ENCODE results near the gene ZNF808.
A peak's percentile ranks its signal among the peaks of the same experiment; 100 is the strongest.
"Not testable (repeated sequence)": the region's sequence is repeated elsewhere in the genome, so short reads cannot be mapped to it uniquely, and the experiment has no call there.

ZNF808 gene

DNA sequence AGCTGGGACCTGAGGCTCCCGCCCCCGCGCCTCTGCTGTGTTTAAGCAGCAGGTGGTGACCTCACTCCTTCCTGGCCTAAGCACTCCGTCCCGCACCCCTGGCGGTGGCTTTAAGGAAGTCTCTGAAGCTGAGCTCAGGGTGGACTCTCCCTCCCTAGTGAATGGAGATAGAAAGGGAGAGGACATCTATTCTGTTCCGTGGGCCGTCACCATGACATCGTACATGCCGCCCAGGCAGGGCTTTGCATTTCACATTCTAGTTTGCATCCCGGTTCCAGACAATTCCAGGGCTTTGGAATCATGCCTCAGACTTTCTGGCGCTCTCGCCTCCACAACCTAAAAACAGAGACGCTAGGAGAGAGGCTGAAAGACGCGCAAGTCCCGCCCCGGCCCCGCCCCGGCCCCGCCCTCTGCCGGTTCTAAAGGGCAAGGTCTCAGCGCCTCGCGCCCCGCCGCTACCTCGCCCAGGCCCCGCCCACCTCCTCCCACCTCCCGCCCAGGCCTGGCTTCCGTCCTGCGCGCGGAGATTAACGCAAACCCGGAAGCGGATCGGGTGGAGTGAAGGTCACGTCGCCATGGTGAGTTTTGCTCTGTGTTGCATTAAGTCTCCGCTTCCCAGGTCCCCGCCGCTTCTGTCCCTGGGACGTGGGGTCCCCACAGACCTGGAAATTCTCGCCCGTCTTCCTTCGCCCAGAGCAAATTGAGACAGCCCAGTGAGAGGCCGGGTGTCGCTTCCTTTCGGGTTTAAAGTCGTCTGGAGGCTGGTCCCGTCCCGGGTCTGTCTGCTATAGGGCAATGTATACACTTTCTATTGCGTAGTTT, at the start of gene ZNF808:
Gene ZNF808 (plus strand): TSS at position 535 of the 822 bp plus-strand sequence. CDS start 15,617 bp downstream, outside the sequence.
- FAIRE-seq = no peak
- peak; percentile 75 for DNase-seq (ENCODE audit: low spot score)

DNA sequence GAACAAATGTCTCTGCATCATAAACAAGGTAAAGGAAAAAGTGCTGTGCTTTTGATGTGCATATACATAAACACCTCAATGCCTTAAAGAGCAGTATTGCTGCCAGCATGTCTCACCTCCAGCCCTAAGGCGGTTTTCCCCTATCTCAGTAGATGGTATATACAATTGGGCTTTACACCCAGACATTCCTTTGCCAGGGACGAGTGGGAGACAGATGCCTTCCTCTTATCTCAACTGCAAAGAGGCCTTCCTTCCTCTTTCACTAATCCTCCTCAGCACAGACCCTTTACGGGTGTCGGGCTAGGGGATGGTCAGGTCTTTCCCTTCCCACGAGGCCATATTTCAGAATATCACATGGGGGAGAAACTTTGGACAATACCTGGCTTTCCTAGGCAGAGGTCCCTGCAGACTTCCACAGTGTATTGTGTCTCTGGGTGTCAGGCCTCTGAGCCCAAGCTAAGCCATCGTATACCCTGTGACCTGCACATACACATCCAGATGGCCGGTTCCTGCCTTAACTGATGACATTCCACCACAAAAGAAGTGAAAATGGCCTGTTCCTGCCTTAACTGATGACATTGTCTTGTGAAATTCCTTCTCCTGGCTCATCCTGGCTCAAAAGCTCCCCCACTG, 43.2 kb upstream of the ZNF808 start:
- not testable (repeated sequence) for FAIRE-seq; DNase-seq (ENCODE audit: low spot score)

DNA sequence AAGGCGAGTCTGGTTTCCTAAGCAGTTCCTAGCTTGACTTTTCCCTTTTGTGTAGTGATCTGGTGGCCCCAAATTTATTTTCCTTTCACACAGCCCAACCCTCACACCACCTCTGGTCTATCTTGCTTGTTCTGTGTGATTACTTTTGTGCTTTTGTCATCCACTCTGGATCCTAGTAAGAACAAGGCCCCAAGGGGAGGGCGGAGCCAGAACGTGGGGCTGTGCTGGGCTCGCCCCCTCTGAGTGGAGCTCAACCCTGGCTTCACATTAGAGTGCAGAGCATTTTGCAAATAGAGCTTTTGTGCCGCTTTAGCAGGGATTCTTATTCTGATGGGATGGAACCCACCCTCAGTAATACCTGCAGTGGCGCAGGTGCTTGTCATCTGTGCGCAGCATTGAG, 42.4 kb upstream of the ZNF808 start:
- not testable (repeated sequence) for FAIRE-seq; DNase-seq (ENCODE audit: low spot score)

DNA sequence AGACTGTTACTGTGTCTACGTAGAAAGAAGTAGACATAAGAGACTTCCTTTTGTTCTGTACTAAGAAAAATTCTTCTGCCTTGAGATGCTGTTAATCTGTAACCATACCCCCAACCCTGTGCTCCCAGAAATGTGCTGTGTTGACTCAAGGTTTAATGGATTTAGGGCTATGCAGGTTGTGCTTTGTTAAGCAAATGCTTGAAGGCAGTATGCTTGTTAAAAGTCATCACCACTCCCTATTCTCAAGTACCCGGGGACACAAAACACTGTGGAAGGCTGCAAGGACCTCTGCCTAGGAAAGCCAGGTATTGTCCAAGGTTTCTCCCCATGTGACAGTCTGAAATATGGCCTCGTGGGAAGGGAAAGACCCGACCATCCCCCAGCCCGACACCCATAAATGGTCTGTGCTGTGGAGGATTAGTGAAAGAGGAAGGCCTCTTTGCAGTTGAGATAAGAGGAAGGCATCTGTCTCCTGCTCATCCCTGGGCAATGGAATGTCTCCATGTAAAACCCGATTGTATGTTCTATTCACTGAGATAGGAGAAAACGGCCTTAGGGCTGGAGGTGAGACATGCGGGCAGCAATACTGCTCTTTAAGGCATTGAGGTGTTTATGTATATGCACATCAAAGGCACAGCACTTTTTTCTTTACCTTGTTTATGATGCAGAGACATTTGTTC, 41.8 kb upstream of the ZNF808 start:
- not testable (repeated sequence) for FAIRE-seq

DNA sequence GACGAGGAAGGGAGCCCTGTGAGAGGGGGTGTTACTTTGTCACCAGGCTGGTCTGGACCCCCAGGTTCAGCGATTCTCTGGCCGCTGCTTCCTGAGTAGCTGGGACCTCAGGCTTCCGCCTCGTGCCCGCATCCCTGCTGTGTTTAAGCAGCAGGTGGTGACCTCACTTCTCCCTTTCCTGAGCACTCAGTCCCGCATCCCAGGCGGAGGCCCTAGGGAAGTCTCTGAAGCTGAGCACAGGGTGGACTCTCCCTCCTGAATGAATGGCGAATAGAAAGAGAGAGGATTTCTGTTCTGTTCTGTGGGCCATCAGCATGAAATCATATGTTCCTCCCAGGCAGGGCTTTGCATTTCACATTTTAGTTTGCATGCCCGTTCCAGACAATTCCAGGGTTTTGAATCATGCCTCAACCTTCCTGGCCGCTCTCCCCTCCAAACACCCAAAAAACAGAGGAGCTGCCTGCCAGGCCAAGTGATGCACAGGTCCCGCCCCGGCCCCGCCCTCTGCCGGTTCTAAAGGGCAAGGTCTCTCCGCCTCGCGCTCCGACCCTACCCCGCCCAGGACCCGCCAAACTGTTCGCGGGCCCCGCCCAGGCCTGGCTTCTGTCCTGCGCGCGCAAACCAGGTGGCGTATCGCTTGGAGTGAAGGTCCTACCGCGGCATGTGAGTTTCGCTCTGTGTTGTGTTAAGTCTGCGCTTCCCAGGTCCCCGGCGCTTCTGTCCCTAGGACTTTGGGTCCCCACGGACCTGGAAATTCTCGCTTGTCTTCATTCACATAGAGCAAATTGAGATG, 35.1 kb upstream of the ZNF808 start:
- DNase-seq (ENCODE audit: low spot score) = no peak

More for the DNA sequence above, 41.8 kb upstream of the ZNF808 start:
- not testable (repeated sequence) for DNase-seq (ENCODE audit: low spot score)

DNA sequence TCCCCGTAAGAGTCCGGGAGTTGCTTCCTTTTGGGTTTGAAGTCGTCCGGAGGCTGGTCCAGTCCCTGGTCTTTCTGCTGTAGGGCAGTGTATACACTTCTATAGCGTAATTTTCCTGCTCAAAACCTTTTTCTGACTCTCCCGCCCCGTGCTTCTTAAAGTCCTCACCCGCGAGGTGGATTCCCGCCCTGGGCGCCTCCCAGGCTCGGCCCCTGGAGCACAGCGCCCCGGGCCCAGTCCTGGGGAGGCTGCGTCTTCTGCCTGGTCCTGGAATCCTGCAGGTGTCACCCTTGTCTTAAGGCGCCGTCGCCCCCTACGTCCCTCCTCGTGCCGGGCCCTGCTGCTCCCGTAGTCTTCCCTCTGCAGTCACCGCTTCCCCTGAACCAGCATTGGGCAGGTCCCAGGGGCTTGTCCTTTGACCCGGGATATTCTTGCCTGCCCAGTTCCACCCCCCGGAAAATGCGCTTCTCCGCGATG, 34.4 kb upstream of the ZNF808 start:
- FAIRE-seq = no peak
- DNase-seq (ENCODE audit: low spot score) = no peak

More for the DNA sequence above, 35.1 kb upstream of the ZNF808 start:
- FAIRE-seq = no peak

DNA sequence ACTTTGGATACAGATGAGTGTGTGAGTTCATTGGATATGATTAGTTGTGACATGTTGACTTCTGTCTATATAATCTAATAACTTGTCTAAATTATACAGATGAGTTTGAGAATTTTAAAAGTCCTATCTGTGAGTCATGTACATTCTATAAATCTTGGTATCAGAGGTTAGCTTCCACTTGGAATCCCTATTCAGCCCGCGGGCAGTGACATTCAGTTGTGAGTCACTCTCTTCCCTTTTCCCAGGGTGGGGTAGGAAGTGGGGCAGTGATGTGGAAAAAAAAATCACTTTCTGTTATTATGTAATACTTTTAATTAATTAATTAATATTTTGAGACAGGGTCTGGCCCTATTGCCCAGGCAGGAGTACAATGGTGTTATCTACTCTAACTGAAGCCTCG, 33.0 kb upstream of the ZNF808 start:
- DNase-seq (ENCODE audit: low spot score) (no peak), FAIRE-seq (no peak)

DNA sequence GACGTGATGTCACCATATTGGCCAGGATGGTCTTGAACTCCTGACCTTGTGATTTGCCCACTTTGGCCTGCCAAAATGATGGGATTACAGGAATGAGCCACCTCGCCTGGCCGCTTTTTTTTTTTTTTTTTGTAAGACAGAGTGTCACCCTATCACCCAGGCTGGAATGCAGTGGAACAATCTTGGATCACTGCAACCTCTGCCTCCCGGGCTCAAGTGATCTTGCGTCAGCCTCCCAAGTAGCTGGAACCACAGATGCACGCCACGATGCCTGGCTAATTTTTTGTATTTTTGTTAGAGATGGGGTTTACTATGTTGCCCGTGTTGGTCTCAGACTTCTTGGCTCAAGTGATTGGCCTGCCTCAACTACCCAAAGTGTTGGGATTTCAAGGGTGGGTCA, 28.9 kb upstream of the ZNF808 start:
- no peak for FAIRE-seq
- no peak for DNase-seq (ENCODE audit: low spot score)

DNA sequence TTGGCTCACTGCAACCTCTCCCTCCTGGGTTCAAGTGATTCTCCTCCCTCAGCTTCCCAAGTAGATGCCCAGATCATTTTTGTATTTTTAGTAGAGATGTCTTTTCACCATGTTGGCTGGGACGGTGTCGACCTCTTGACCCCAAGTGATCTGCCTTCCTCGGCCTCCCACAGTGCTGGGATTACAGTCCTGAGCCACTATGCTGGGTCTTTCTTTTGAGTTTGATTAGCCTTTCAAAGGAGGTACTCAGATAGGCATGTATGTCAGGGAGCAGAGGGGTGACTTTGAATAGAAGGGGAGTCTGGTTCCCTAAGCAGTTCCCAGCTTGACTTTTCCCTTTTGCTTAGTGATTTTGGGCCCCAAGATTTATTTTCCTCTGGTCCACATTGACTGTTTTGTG, 27.0 kb upstream of the ZNF808 start:
- not testable (repeated sequence) for DNase-seq (ENCODE audit: low spot score); FAIRE-seq

DNA sequence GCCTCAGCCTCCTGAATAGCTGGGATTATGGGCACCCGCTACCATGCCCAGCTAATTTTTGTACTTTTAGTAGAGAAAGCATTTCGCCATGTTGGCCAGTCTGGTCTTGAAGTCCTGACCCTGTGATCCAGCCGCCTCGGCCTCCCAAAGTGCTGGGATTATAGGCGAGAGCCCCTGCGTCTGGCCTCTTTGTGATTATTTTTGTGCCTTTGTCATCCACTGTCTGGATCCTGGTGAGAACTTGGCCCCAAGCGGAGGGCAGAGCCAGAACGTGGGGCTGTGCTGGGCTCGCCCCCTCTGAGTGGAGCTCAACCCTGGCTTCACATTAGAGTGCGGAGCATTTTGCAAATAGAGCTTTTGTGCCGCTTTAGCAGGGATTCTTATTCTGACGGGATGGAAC, 26.5 kb upstream of the ZNF808 start:
- not testable (repeated sequence) for DNase-seq (ENCODE audit: low spot score); FAIRE-seq

DNA sequence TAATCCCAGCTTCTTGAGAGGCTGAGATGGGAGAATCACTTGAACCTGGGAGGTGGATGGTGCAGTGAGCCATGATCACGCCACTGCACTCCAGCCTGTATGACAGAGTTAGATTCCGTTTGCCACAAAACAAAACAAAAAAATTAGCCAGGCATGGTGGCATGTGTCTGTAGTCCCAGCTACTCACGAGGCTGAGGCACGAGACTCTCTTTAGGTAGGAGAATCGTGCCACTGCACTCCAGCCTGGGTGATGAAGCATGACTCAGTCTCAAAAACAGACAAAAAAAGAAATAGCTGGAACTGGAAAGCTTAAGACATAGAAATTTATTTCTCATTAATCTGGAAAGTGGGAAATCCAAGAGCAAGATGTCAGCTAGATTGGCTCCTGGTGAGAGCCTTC, 20.2 kb upstream of the ZNF808 start:
- no peak for FAIRE-seq
- no peak for DNase-seq (ENCODE audit: low spot score)

DNA sequence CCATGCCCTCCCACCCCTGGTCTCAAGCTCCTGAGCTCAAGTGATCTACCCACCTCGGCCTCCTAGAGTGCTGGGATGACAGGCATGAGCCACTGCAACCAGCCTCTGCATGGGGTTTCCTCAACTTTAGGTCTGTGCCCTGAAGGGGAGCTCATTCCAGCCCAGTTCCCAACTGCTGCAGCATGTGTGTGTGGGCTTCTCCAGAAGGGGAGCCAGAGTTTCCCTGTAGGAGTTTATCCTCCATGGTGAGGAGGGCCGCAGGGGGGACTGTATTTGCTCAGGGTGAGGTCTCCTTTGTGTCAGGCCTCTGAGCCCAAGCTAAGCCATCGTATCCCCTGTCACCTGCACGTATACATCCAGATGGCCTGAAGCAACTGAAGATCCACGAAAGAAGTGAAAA, 11.3 kb upstream of the ZNF808 start:
- FAIRE-seq (no peak), DNase-seq (ENCODE audit: low spot score) (no peak)

DNA sequence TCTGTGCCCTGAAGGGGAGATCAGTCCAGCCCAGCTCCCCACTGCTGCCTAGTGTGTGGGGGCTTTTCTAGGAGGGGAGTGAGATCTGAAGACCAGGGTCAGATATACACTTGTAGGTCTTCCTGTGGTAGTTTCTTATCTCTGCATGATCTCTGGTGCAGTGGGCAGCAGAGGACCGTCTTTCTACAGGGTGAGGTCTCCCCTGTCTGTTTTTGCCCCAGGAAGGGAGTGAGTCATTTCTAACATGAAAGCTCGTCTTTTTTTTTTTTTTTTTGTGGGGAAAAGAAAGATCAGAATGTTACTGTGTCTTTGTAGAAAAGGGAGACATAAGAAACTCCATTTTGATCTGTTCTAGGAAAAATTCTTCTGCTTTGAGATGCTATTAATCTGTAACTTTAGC, 8.8 kb upstream of the ZNF808 start:
- DNase-seq (ENCODE audit: low spot score) (no peak), FAIRE-seq (no peak)

DNA sequence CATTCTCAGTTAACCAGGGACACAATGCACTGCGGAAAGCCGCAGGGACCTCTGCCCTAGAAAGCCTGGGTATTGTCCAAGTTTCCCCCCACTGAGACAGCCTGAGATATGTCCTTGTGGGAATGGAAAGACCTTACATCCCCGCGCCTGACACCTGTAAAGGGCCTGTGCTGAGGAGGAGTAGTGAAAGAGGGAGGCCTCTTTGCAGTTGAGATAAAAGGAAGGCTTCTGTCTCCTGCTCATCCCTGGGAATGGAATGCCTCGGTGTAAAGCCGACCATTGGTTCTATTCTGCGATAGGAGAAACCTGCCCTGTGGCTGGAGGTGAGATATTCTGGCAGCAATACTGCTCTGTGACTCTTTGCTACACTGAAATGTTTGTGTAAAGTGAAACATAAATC, 8.3 kb upstream of the ZNF808 start:
- not testable (repeated sequence) for DNase-seq (ENCODE audit: low spot score); FAIRE-seq

DNA sequence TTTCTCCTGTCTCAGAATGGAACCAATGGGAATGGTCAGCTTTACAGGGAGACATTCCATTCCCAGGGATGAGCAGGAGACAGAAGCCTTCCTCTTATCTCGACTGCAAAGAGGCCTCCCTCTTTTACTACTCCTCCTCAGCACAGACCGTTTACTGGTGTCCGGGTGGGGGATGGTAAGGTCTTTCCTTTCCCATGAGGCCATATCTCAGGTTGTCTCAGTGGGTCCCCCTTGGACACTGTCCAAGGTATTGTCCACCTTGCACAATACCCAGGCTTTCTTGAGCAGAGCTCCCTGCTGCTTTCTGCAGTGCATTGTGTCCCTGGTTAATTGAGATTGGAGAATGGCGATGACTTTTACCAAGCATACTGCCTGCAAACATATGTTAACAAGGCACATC, 7.5 kb upstream of the ZNF808 start:
- DNase-seq (ENCODE audit: low spot score) (no peak), FAIRE-seq (no peak)

DNA sequence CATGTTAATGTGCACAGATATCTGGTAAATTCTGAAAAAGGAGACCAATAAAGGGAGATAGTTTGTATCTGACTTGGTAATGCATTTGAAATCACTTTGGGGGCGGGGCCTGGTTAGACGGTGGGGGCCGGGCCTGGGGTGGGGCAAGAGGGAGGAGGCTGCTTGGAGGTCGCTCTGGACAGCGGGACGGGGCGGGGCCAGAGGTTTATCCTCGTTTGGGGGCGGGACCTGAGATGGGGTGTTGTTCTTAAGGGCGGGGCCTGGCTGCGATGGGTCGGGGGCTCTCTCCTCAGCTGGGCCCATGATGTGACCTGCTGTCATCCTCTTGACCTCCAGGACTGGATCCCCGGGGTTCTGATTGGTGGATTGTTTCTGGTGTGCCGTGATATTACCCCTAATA, 4.9 kb upstream of the ZNF808 start:
- FAIRE-seq (no peak), DNase-seq (ENCODE audit: low spot score) (no peak)

DNA sequence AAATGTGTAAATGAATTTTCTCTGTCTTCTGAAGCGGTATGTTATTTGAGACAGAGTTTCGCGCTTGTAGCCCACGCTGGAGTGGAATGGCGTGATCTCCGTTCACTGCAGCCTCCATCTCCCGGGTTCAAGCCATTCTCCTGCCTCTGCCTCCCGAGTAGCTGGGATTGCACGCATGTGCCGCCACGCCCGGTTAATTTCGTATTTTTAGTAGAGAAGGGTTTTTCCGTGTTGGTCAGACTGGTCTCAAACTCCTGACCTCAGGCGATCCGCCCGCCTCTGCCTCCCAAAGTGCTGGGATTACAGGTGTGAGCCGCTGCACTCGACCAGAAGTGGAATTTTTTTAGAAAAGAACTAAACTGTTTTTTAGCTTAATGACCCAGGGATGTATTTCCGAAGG, 3.4 kb upstream of the ZNF808 start:
- no peak for DNase-seq (ENCODE audit: low spot score)

DNA sequence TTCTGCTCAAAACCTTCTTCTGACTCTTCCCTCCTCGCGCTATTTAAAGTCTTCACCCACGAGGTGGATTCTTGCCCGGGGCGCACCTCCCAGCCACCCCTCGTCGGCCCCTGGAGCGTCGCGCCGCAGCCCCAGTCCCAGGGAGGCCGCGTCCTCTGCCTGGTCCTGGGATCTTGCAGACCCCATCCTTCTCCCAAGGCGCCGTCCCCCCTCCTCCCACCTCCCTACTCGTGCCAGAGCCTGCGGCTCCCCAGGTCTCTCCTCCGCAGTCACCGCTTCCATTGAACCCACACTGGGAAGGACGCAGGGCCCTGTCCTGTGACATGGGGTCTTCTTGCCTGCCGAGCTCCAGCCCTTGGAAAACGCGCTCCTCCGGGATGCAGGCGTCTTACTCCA, 486 bp downstream of the ZNF808 start:
- DNase-seq (ENCODE audit: low spot score) (no peak), FAIRE-seq (no peak)

More for the DNA sequence above, 3.4 kb upstream of the ZNF808 start:
- FAIRE-seq = no peak

DNA sequence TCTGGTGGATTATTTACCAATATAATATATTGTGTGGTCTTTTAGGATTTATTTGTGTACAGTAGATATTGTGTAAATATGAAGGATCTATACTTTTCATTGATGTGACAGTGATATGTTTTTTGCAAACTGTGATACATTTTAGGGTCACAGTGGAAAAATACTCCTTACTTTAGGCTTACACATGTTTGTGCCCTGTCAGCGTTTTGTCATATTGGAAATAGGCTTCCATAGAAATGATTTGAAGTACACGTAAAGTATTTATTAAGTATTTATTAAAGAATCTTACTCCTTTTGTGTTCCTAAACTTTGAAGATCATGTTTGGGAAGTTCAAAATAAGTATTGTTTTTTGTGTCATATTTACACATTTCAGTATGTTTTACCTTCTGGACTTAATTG, 5.0 kb downstream of the ZNF808 start:
- no peak for DNase-seq (ENCODE audit: low spot score)
- peak; percentile 21 for FAIRE-seq

DNA sequence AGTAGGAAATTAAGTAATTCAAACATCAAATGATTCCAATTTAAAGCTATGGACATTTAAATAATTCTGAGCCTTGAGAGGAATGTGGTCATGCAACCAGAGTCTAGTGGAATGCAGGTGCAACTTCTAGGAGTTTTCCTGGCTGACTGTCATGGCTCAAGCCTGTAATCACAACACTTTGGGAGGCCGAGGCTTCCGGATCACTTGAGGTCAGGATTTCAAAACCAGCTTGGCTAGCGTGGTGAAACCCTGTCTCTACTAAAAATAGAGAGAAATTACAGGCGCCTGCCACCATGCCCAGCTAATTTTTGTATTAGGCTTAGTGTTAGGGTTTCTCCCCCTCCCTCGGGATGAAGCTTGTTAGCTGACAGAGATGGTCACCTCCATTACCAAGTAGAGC, 6.4 kb downstream of the ZNF808 start:
- DNase-seq (ENCODE audit: low spot score) = no peak
- no peak for FAIRE-seq

DNA sequence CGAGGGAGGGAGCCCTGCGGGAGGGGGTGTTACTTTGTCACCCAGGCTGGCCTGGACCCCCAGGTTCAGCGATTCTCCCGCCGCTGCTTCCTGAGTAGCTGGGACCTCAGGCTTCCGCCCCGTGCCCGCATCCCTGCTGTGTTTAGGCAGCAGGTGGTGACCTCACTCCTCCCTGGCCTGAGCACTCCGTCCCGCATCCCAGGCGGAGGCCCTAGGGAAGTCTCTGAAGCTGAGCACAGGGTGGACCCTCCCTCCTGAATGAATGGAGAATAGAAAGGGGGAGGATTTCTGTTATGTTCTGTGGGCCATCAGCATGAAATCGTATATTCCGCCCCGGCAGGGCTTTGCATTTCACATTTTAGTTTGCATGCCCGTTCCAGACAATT, 7.9 kb downstream of the ZNF808 start:
- not testable (repeated sequence) for DNase-seq (ENCODE audit: low spot score); FAIRE-seq

All from RCC 7860 (cell line).